GM12873 (cell line): Measurements from ENCODE around the gene TMCC1.

ENCODE experiments used
- TF ChIP-seq, protein P1 (sequence below): IDR thresholded peaks from 2 replicates; pipeline ENCODE4 v1.5.1; 2012; ENCODE audit warnings: low read depth, mild to moderate bottlenecking, moderate library complexity, low read length, control low read depth; ENCODE audit not compliant: insufficient read depth; ENCODE audit errors: missing control alignments

Gene TMCC1

GRCh38 chr3:129917423-129918007, 24.0 kb upstream of the TMCC1 start:
- TF ChIP-seq, protein P1, sequence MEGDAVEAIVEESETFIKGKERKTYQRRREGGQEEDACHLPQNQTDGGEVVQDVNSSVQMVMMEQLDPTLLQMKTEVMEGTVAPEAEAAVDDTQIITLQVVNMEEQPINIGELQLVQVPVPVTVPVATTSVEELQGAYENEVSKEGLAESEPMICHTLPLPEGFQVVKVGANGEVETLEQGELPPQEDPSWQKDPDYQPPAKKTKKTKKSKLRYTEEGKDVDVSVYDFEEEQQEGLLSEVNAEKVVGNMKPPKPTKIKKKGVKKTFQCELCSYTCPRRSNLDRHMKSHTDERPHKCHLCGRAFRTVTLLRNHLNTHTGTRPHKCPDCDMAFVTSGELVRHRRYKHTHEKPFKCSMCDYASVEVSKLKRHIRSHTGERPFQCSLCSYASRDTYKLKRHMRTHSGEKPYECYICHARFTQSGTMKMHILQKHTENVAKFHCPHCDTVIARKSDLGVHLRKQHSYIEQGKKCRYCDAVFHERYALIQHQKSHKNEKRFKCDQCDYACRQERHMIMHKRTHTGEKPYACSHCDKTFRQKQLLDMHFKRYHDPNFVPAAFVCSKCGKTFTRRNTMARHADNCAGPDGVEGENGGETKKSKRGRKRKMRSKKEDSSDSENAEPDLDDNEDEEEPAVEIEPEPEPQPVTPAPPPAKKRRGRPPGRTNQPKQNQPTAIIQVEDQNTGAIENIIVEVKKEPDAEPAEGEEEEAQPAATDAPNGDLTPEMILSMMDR: no peak

- TF ChIP-seq, protein P1: no peak
These were observed 20.1 kb upstream of the TMCC1 start for GRCh38 chr3:129913618-129914017.

DNA sequence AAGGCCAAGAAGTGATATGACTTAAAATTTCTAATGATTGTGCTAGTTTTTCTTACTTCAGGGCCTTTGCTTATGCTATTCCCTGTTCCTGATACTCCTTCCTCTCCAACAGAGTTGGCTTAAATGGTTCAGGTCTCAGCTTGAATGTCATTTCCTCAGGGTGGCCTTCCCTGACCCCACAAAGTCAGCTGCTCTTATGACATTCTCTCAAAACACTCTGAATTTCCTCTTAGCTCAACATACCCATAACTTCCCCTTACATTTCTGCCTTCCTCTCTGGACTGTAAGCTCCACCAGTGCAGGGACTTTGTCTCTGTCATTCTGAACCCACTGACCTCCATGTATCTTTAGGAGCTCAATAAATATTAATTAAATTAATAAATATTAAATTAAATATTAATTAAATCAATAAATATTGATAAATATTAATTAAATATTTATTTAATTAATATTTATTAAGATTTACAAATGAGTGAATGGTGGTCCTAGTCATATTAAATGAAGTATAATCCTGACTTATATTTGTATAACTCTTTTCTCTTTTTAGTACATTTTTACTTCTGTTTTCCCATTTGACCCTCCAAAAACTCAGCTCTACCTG, 17.9 kb upstream of the TMCC1 start:
- TF ChIP-seq, protein P1: no peak

GRCh38 chr3:129908417-129908816, 14.9 kb upstream of the TMCC1 start:
- TF ChIP-seq, protein P1: no peak

- TF ChIP-seq, protein P1: no peak
These were observed 3.5 kb upstream of the TMCC1 start for GRCh38 chr3:129897026-129897425.

- TF ChIP-seq, protein P1: peak; percentile 22
These were observed 492 bp downstream of the TMCC1 start for GRCh38 chr3:129892857-129893580.

DNA sequence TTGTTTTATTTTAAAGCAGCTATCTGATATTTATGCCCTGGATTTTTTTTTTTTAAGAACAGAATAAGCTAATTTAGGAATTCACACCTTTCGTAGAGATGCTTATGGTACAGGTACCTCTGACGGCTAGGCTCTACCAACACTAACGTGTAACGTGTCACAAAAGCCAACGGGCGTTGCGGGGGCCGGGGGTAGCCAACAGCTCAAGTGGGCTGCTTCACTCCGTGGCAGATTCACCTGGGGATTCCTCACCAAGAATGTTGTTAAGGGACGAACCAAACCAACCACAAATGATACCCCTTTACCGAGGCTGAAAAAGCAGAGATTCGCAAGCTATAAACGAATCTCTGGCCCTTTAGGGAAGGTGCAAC, 1.0 kb downstream of the TMCC1 start:
- TF ChIP-seq, protein P1: no peak
